Activated T-cell treated with anti-CD3 and anti-CD28 coated beads for 48 hours (primary cell): ENCODE measurements around the gene ALDH3B2.
"Not testable (repeated sequence)": the region's sequence is repeated elsewhere in the genome, so short reads cannot be mapped to it uniquely, and the experiment has no call there.

Source experiments
- DNase-seq: peaks from one replicate; pipeline ENCODE4 v3.0.0-alpha.2; 2020; ENCODE audit warnings: low read depth

The ALDH3B2 gene

GRCh38 chr11:67642173-67643120 is 32.0 kb downstream of the ALDH3B2 start:
- DNase-seq = no peak

GRCh38 chr11:67641338-67642172 is 32.9 kb downstream of the ALDH3B2 start:
- no peak for DNase-seq

DNA sequence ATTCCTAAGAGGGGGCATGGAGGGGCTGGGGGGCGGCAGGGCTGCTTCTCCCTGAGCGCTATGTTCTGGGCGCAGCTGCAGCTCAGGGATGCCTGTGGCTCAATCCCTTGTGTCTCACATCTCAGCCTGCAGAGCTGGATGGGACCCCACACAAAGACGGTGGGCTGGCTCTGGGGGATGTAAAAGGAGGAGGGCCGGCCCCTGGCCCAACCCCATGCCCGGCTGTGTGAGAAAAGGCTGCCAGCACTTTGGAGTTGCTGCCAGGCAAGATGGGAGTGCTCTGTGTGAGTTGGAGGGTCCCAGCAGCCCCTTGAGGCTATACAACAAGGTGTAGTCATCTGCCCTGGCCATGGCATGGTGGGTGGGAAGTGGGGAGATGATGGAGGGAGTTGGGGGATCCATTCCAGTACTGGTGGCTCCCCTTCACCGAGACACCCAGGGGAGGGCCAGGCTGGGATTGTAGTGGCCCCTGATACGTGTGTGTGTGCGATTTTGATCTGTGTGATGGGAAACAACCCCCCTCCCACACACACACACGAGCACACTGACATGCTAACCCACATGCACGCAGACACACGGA is 33.6 kb downstream of the ALDH3B2 start:
- DNase-seq = no peak

GRCh38 chr11:67640021-67640757 is 34.2 kb downstream of the ALDH3B2 start:
- DNase-seq = peak; percentile 47

GRCh38 chr11:67639438-67639859 is 35.0 kb downstream of the ALDH3B2 start, which contains the start of gene TBX10:
TBX10 (minus strand) TSS chr11:67639763; CDS start chr11:67639472, 291 bp downstream.
- DNase-seq = no peak

DNA sequence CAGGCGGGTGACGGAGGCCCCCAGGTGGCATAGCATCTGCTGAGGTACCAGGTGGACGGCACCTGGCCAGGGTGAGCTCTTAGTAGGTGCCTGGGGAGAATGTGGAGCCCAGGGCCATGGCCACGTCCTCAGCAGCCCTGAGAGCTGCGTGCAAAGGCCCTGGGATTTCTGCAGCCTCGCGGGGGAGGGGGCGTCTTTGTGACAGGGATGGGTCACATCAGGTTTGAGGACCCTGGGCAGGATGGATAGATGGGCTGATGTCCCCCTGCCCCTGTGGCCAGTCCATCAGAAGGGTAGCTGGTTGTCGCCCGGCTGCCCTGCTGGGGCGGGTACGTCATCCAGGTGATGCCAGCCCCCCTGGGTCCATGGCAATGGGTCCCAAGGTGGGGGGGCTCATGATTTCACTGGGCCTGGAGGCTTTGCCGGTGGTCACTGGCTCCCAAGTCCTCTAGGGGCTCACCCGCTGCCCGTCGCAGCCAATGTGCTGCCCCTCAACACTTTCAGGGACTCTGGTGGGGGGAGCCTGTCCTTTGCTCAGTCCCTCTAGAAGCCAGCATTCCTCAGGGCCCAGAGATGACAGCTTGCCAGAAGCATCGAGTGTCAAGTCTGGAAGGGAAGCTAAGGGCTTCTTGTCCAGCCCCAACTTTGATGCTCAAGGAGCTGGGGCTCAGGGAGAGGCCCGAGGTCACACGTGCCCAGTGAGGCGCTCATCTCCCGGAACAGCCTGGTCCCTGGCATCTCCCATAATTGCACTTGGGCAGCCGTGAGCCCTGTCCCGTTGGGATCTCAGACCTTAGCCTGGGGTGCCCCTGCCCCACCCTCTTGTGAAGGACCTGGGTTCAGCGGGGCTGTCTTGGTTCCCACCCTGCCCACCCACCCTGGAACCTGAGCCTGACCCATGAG is 35.6 kb downstream of the ALDH3B2 start:
- DNase-seq = no peak

- not testable (repeated sequence) for DNase-seq
Observed at GRCh38 chr11:67637441-67637840, 37.0 kb downstream of the ALDH3B2 start.

- DNase-seq = no peak
Observed at GRCh38 chr11:67636962-67637361, 37.5 kb downstream of the ALDH3B2 start.

- DNase-seq = no peak
Observed at GRCh38 chr11:67635231-67635521, 39.2 kb downstream of the ALDH3B2 start.

- no peak for DNase-seq
Observed at GRCh38 chr11:67634366-67635230, 39.8 kb downstream of the ALDH3B2 start.

- no peak for DNase-seq
Observed at GRCh38 chr11:67633758-67634365, 40.6 kb downstream of the ALDH3B2 start.

- DNase-seq = no peak
Observed at GRCh38 chr11:67632982-67633755, 41.3 kb downstream of the ALDH3B2 start.

DNA sequence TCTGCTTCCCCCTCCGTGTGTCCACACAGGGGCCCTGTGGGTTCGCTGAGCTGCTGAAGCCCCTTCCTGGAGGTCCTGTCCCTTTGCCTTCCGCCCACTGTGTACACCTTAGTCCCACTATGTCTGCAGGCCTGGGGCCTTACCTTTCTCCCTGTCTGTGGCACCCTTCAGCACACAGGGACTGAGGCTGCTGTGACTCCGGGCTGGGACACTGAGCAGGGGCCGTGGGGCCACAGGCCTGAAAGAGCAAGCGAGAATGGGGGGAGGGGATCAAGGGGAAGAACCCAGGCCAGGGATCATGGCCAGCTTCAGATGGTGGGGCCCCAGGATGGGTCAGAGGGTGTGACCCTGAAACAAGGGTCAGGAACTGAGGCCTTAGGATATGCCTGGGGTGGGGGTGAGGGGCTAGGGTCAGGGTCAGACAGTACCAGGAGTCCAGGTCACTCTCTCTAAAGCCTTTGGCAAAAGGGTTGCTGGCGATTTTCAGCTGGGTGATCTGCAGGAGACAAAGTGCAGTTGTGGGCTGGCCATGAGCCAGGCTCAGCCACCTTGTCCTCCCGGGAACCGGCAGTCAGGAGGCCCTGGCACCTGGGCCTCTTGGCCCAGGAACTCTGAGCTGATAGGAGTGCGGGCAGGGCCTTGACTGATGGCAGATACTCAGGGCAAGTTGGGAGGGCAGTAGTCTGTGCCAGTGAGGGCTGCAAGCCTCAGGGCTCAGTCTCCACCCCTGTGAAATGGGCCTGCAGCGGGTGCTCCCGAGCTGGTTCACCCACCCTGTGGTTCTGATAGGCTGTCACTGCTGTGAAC is 42.0 kb downstream of the ALDH3B2 start:
- no peak for DNase-seq

- no peak for DNase-seq
Observed at GRCh38 chr11:67631853-67632174, 42.6 kb downstream of the ALDH3B2 start.

- DNase-seq = no peak
Observed at GRCh38 chr11:67631411-67631810, 43.0 kb downstream of the ALDH3B2 start.

- DNase-seq = no peak
Observed at GRCh38 chr11:67630943-67631331, 43.5 kb downstream of the ALDH3B2 start.

DNA sequence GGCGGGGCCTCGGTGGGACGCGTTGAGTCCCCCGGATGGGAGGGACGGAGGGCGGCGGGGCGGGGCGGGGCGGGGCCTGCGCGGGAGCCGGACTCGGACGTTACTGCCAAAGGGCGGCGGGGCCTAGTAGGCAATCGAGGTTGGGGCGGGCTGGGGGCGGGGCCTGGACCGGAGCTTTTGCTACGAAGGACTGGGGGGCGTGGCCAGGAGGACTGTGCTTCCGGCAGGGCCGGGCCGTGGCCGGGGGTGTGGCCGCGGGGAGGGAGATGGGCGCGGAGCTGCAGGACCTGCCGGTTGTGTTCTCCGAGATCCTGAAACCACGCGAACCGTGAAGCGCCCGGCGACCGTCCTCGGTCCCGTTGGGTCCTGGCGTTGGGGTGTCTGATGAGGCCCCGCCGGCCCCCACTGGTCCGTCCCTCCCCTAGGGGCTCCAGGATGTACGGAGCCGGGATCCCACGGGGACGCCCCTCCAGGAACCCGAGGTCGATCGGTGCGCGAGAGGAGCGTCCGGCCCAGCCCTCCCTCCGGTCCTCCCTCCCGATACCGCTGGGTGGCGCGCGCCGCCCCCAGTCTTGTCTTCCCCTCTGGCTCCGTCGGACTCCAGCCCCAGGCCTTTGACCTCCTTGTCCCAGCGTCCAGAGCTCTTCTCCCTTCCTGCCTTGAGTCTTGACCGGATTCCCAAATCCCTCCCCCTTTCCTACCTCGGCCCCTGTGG is 44.0 kb downstream of the ALDH3B2 start:
- peak; percentile 95 for DNase-seq
